HEK293 (cell line): Measurements from ENCODE around the gene CYP4F2.
"Not testable (repeated sequence)": the region's sequence is repeated elsewhere in the genome, so short reads cannot be mapped to it uniquely, and the experiment has no call there.

Experiments used
- CTCF ChIA-PET: fragments of 350-600 bp; formaldehyde crosslinking; extraction: SDS; loops from one replicate; lab custom pipeline; 2021; ENCODE audit warnings: antibody characterized with exemption; lab: Yijun Ruan, JAX
- POLR2A ChIA-PET: fragments of 300-600 bp; formaldehyde crosslinking; extraction: SDS; loops from one replicate; lab custom pipeline; 2020; ENCODE audit warnings: antibody characterized with exemption, inconsistent platforms; lab: Yijun Ruan, JAX
- H3K27ac ChIP-seq: fragments of 200-500 bp; sonication (Bioruptor generic); 2 replicates; pipeline ENCODE4 v1.5.1; 2014; ENCODE audit warnings: low read depth, low read length, control low read depth, inconsistent platforms; ENCODE audit errors: extremely low read depth
- H3K36me3 ChIP-seq, 2 experiments: fragments of 200-500 bp in 1 of 2; sonication (Bioruptor generic) in 1 of 2; 1 replicate in 1 of 2; 2 replicates in 1 of 2; pipeline ENCODE4 v1.5.1; 2014 to 2017; ENCODE audit warnings: inconsistent platforms in 2 of 2, low read length in 2 of 2; ENCODE audit not compliant: control insufficient read depth in 2 of 2, insufficient read depth in 1 of 2
- H3K4me1 ChIP-seq: fragments of 200-500 bp; sonication (Bioruptor generic); 2 replicates; pipeline ENCODE4 v1.5.1; 2014; ENCODE audit warnings: mild to moderate bottlenecking, low read length, inconsistent platforms; ENCODE audit not compliant: control insufficient read depth, insufficient read depth
- H3K4me3 ChIP-seq: 2 replicates; pipeline ENCODE4 v1.5.1; 2011; ENCODE audit warnings: low read depth, mild to moderate bottlenecking, control low read depth, low read length, moderate library complexity
- H3K9me3 ChIP-seq: fragments of 200-500 bp; sonication (Bioruptor generic); 2 replicates; pipeline ENCODE4 v1.5.1; 2014; ENCODE audit warnings: low read depth, low read length, inconsistent platforms; ENCODE audit not compliant: control insufficient read depth, insufficient read depth
- EGR2 ChIP-seq: fragments of 450-650 bp; formaldehyde crosslinking; IDR thresholded peaks from 2 replicates; pipeline ENCODE4 v1.5.1; 2016; ENCODE audit warnings: low read depth, missing biosample characterization, missing genetic modification characterization
- GFI1B ChIP-seq: fragments of 450-650 bp; formaldehyde crosslinking; IDR thresholded peaks from 2 replicates; pipeline ENCODE4 v1.5.1; 2016; ENCODE audit warnings: missing biosample characterization, missing genetic modification characterization
- IKZF3 ChIP-seq: fragments of 450-650 bp; IDR thresholded peaks from 2 replicates; pipeline ENCODE4 v1.5.0; 2018; ENCODE audit warnings: missing biosample characterization, mild to moderate bottlenecking, missing genetic modification characterization, moderate library complexity
- KLF9 ChIP-seq: fragments of 450-650 bp; formaldehyde crosslinking; IDR thresholded peaks from 2 replicates; pipeline ENCODE4 v1.5.1; 2016; ENCODE audit warnings: missing biosample characterization, missing genetic modification characterization, low read depth
- ZBTB17 ChIP-seq: fragments of 450-650 bp; formaldehyde crosslinking; IDR thresholded peaks from 2 replicates; pipeline ENCODE4 v1.5.1; 2016; ENCODE audit warnings: missing biosample characterization, missing genetic modification characterization
- ZFHX2 ChIP-seq: fragments of 450-650 bp; formaldehyde crosslinking; conservative IDR thresholded peaks from 2 replicates; pipeline ENCODE4 v1.5.1; 2016; ENCODE audit warnings: missing biosample characterization, missing genetic modification characterization
- ZFP69B ChIP-seq: fragments of 450-650 bp; formaldehyde crosslinking; IDR thresholded peaks from 2 replicates; pipeline ENCODE4 v1.5.1; 2016; ENCODE audit warnings: missing biosample characterization, missing genetic modification characterization
- ZNF10 ChIP-seq: fragments of 450-650 bp; formaldehyde crosslinking; IDR thresholded peaks from 2 replicates; pipeline ENCODE4 v1.5.1; 2017; ENCODE audit warnings: missing biosample characterization, missing genetic modification characterization
- ZNF112 ChIP-seq: fragments of 450-650 bp; formaldehyde crosslinking; IDR thresholded peaks from 2 replicates; pipeline ENCODE4 v1.5.0; 2017; ENCODE audit warnings: missing biosample characterization, missing genetic modification characterization
- ZNF155 ChIP-seq: fragments of 450-650 bp; formaldehyde crosslinking; IDR thresholded peaks from 2 replicates; pipeline ENCODE4 v1.5.1; 2016; ENCODE audit warnings: missing biosample characterization, missing genetic modification characterization
- ZNF16 ChIP-seq: fragments of 450-650 bp; formaldehyde crosslinking; IDR thresholded peaks from 2 replicates; pipeline ENCODE4 v1.5.1; 2016; ENCODE audit warnings: low read depth, missing biosample characterization, missing genetic modification characterization
- ZNF2 ChIP-seq: fragments of 450-650 bp; formaldehyde crosslinking; IDR thresholded peaks from 2 replicates; pipeline ENCODE4 v1.5.1; 2016; ENCODE audit warnings: missing biosample characterization, missing genetic modification characterization
- ZNF544 ChIP-seq: fragments of 450-650 bp; formaldehyde crosslinking; IDR thresholded peaks from 2 replicates; pipeline ENCODE4 v1.5.0; 2017; ENCODE audit warnings: missing biosample characterization, missing genetic modification characterization
- ZNF585B ChIP-seq: fragments of 450-650 bp; formaldehyde crosslinking; IDR thresholded peaks from 2 replicates; pipeline ENCODE4 v1.5.1; 2016; ENCODE audit warnings: missing biosample characterization, missing genetic modification characterization
- ZNF596 ChIP-seq: fragments of 450-650 bp; IDR thresholded peaks from 2 replicates; pipeline ENCODE4 v1.5.0; 2018; ENCODE audit warnings: missing biosample characterization, mild to moderate bottlenecking, missing genetic modification characterization, moderate library complexity
- ZNF660 ChIP-seq: fragments of 450-650 bp; IDR thresholded peaks from 2 replicates; pipeline ENCODE4 v1.5.1; 2018; ENCODE audit warnings: missing biosample characterization, mild to moderate bottlenecking, missing genetic modification characterization
- ZNF707 ChIP-seq: fragments of 450-650 bp; formaldehyde crosslinking; IDR thresholded peaks from 2 replicates; pipeline ENCODE4 v1.5.1; 2016; ENCODE audit warnings: missing biosample characterization, missing genetic modification characterization
- ZNF768 ChIP-seq: fragments of 450-650 bp; formaldehyde crosslinking; IDR thresholded peaks from 2 replicates; pipeline ENCODE4 v1.5.1; 2018; ENCODE audit warnings: missing biosample characterization, mild to moderate bottlenecking, missing genetic modification characterization
- ZNF792 ChIP-seq: fragments of 450-650 bp; formaldehyde crosslinking; IDR thresholded peaks from 2 replicates; pipeline ENCODE4 v1.5.1; 2016; ENCODE audit warnings: missing biosample characterization, missing genetic modification characterization
- TF ChIP-seq, protein P1 (sequence below): fragments of 450-650 bp; formaldehyde crosslinking; IDR thresholded peaks from 2 replicates; pipeline ENCODE4 v1.5.1; 2017; ENCODE audit warnings: missing biosample characterization, missing genetic modification characterization
- TF ChIP-seq, protein P2 (sequence below): fragments of 450-650 bp; formaldehyde crosslinking; IDR thresholded peaks from 2 replicates; pipeline ENCODE4 v1.5.1; 2016; ENCODE audit warnings: missing biosample characterization, missing genetic modification characterization
- TF ChIP-seq, protein P3 (sequence below): fragments of 450-650 bp; IDR thresholded peaks from 2 replicates; pipeline ENCODE4 v1.5.1; 2018; ENCODE audit warnings: missing biosample characterization, mild to moderate bottlenecking, missing genetic modification characterization

The CYP4F2 gene

DNA sequence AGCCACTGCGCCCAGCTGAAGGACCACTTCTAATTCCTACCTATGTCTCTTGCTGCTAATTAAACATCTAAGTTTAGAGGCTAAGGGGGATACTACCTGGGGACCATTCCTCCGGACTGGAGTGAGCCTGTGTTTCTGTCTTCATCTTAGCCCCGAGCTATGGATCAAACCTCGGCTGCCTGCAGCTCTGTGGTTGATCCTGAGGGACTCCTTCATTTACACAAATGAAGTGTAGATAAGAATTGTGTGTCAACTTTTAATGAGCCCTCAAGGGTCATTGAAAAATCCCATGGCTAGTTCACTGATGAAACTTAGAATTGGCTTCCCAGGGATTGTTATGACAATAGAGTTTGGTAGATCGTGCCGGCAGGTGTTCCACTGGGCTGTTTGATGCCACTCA lies 51.0 kb downstream of the CYP4F2 start:
- H3K27ac ChIP-seq = no peak overlapping the region
- TF ChIP-seq EGR2 (tag by site-specific recombination) = no peak
- TF ChIP-seq ZNF768 (tag by site-specific recombination) = no peak
- no peak for TF ChIP-seq GFI1B (tag by site-specific recombination)
- no peak for TF ChIP-seq ZNF792 (tag by site-specific recombination)
- TF ChIP-seq, protein P1, sequence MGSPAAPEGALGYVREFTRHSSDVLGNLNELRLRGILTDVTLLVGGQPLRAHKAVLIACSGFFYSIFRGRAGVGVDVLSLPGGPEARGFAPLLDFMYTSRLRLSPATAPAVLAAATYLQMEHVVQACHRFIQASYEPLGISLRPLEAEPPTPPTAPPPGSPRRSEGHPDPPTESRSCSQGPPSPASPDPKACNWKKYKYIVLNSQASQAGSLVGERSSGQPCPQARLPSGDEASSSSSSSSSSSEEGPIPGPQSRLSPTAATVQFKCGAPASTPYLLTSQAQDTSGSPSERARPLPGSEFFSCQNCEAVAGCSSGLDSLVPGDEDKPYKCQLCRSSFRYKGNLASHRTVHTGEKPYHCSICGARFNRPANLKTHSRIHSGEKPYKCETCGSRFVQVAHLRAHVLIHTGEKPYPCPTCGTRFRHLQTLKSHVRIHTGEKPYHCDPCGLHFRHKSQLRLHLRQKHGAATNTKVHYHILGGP (tag by site-specific recombination) = no peak
- no peak for TF ChIP-seq ZFP69B (tag by site-specific recombination)
- TF ChIP-seq, protein P2, sequence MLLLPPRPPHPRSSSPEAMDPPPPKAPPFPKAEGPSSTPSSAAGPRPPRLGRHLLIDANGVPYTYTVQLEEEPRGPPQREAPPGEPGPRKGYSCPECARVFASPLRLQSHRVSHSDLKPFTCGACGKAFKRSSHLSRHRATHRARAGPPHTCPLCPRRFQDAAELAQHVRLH (tag by site-specific recombination) = no peak
- TF ChIP-seq KLF9 (tag by site-specific recombination) = no peak
- no peak for TF ChIP-seq ZFHX2 (tag by site-specific recombination)
- TF ChIP-seq, protein P3, sequence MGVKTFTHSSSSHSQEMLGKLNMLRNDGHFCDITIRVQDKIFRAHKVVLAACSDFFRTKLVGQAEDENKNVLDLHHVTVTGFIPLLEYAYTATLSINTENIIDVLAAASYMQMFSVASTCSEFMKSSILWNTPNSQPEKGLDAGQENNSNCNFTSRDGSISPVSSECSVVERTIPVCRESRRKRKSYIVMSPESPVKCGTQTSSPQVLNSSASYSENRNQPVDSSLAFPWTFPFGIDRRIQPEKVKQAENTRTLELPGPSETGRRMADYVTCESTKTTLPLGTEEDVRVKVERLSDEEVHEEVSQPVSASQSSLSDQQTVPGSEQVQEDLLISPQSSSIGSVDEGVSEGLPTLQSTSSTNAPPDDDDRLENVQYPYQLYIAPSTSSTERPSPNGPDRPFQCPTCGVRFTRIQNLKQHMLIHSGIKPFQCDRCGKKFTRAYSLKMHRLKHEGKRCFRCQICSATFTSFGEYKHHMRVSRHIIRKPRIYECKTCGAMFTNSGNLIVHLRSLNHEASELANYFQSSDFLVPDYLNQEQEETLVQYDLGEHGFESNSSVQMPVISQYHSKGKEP = no peak
- TF ChIP-seq ZNF10 (tag by site-specific recombination) = no peak
- TF ChIP-seq ZNF596 = no peak
- TF ChIP-seq ZNF707 (tag by site-specific recombination) = no peak
- no peak for TF ChIP-seq ZNF544 (tag by site-specific recombination)
- no peak for TF ChIP-seq ZNF585B (tag by site-specific recombination)
- no peak for TF ChIP-seq ZNF660 (tag by site-specific recombination)
- TF ChIP-seq, all 188 proteins: peak for 0
- H3K4me1 ChIP-seq = no peaks in the 10 kb centered on the region
- H3K9me3 ChIP-seq = no peaks in the 10 kb centered on the region
- H3K4me3 ChIP-seq = no peak overlapping the region
- ChIA-PET CTCF (no interaction called here), POLR2A (no interaction called here)
- no peaks in the 10 kb centered on the region for H3K36me3 ChIP-seq

DNA sequence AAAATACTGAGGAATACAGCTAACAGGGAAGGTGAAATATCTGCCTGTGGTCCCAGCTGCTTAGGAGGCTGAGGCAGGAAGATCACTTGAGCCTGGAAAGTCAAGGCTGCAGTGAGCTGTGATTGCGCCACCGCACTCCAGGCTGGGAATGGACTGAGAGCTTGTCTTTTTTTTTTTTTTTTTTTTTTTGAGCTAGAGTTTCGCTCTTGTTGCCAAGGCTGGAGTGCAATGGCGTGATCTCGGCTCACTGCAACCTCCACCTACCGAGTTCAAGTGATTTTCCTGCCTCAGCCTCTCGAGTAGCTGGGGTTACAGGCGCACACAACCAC lies 54.0 kb downstream of the CYP4F2 start:
- not testable (repeated sequence) for H3K27ac ChIP-seq
- POLR2A ChIA-PET = interaction anchor here (0.6 kb wide), 1 partner anchor 312 kb away, joined by 3 read pairs; no protein-coding TSS in a partner anchor

DNA sequence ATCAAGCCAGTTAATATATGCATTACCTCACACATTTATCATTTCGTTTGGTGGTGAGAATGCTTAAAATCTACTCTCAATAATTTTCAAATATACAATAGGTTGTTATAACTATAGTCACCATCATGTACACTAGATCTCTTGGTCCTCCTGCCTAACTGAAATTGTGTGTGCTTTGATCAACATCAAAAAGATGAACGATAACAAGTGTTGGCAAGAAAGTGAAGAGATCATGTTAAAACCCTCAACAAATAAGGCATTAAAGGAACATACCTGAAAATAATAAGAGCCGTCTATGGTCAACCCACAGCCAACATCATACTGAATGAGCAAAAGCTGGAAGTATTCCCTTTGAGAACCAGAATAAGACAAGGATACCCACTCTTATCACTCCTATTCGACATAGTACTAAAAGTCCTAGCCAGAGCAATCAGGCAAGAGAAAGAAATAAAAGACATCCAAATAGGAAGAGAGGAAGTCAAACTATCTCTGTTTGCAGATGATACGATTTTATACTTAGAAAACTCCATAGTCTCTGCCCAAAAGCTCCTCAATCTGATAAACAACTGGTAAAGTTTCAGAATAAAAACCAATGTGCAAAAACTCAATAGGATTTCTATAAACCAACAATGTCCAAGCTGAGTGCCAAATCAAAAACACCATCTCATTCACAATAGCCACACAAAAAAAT lies 54.5 kb downstream of the CYP4F2 start:
- POLR2A ChIA-PET = interaction anchor here (0.6 kb wide), 1 partner anchor 313 kb away, joined by 3 read pairs; no protein-coding TSS in a partner anchor
- CTCF ChIA-PET = no interaction called here
- Histone ChIP-seq H3K4me1 (no peaks in the 10 kb centered on the region), H3K36me3 (no peaks in the 10 kb centered on the region), H3K4me3 (no peak overlapping the region), H3K9me3 (no peaks in the 10 kb centered on the region)
- no peak for TF ChIP-seq IKZF3 (tag by site-specific recombination)
- TF ChIP-seq ZNF155 (tag by site-specific recombination) = no peak
- TF ChIP-seq ZBTB17 (tag by site-specific recombination) = no peak
- TF ChIP-seq ZNF112 (tag by site-specific recombination) = no peak
- no peak for TF ChIP-seq ZNF16 (tag by site-specific recombination)
- no peak for TF ChIP-seq ZNF2 (tag by site-specific recombination)
- no peak for TF ChIP-seq ZNF596
- TF ChIP-seq, all 188 proteins: peak for 0
- no peak overlapping the region for H3K27ac ChIP-seq

More for the DNA sequence above, 54.0 kb downstream of the CYP4F2 start:
- not testable (repeated sequence) for H3K4me3 ChIP-seq, H3K4me1 ChIP-seq, H3K9me3 ChIP-seq, H3K36me3 ChIP-seq
- CTCF ChIA-PET = interaction anchor here (0.7 kb wide), 1 partner anchor 409 kb away, joined by 5 read pairs; no protein-coding TSS in a partner anchor
